Stimulated activated CD4-positive, alpha-beta T cell treated with anti-CD3 and anti-CD28 coated beads, Interleukin-4, amount 100 ng/mL, for 24 hours (primary cell): Measurements from ENCODE around the gene BST1.
"Not testable (repeated sequence)": the region's sequence is repeated elsewhere in the genome, so short reads cannot be mapped to it uniquely, and the experiment has no call there.

ENCODE experiments used
- DNase-seq: peaks from one replicate; pipeline ENCODE4 v3.0.0-alpha.2; 2020

The BST1 gene

DNA sequence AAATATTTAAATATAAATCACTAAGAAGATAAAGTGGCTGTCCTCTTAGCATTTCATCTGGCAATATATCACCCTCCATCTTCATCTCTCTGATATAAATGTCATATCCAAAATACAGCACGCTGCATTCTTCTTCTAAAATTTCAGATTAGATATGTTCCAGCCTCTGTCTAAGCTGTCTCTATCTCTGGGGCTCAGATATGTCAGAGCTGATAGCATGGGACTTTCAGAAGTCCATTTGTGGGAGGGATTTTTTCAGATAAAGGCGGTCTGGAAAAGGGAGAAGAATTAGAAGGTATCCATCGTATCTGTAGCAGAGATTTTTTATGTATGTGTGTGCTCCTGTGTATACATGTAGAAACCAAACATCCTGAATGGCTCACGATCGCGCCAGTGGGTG is 50.2 kb downstream of the BST1 start:
- DNase-seq: no peak

DNA sequence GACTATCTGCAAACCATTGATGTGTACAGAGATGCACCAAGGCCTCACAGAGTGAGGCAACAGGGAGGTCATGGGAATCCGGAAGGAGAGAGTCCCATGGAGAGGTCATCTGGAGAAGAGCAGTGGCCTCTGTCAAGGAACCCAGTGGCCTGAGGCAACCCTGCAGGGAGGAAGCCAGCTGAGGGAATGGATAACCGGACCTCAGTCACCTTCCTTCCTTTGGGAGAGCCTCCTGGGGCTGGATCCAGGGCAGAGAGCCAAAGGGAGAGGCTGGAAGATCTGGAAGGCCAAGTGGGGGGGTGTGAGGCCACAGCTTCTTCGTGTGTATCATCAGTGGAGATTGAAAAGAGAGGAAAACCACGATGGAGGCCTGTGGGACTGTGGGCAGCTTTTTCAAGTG is 50.9 kb downstream of the BST1 start:
- no peak for DNase-seq

DNA sequence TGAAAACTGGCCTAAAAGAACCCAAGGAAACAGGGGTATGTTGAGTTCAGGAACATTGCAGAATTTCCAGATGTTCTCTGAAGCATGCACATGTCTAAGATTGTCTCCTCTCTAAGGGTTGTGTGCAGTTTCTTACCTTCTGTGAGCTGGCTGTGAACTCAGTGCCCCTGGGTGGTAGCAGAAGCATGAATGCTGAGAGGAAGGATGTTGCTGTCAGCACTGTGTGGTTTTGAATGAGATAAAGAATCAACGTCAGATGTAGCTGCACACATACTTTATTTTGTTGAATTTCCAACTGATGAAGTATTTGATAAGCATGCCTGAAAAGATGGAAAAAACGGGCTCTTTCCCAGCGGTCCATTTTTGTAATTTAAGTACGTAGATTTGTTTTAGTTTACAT is 51.5 kb downstream of the BST1 start:
- peak; percentile 48 for DNase-seq

DNA sequence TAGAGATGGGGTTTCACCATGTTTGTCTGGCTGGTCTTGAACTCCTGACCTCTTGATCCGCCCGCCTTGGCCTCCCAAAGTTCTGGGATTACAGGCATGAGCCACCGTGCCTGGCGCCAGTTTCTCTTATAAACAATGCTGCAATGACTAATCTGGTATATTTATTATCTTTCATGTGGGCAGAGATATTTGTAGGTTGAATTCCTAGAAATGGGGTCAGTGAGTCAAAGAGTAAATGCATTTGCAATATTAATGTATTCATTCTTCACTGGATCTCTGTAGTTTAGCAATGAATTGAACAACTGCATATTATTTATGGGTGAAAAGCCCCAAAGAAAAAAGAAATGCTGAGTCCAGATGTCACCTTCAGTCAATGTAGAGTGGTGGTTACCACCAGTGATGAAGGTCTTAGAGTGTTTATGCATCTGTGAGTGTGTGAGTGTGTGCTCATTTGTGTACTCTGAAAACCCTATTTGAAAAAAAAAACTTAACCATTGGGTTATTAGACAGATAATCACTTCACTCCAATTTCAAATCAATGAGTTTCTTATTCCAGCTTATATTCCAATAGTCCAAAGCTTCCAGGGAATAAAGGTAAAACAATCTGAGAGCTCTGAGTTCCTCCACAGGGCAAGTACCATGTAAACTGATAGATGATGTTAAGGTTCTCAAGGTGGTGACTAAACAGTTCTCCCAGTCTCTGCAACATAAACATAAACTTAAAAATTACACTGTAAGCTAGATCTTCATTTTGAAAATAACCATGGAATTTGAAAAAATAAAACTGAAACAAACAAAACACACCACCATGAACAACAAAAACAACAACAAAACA is 52.7 kb downstream of the BST1 start:
- DNase-seq: peak; percentile 68

DNA sequence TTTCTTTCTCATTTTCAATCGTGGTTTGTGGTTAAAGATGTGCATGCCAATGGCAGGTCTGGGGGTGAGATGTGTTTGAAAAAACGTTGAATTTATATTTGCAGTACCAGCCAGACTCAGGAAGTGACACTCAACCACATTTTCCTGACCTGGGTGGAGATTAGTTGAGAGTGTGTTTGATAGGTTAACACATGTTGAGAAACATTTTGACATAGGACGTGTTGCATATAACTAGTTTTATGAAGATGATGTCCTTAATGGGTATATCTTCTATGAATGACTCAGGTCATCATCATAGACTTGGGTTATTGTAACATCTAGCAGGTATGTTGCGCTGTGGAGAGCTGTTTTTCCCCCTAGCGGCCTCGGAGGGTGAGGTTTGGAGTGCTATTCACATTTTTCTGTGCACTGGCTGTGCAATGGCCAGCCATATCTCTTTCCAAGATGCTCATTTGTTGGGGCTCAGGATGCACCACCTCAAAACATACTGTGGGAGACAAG is 53.5 kb downstream of the BST1 start:
- DNase-seq: peak; percentile 82

DNA sequence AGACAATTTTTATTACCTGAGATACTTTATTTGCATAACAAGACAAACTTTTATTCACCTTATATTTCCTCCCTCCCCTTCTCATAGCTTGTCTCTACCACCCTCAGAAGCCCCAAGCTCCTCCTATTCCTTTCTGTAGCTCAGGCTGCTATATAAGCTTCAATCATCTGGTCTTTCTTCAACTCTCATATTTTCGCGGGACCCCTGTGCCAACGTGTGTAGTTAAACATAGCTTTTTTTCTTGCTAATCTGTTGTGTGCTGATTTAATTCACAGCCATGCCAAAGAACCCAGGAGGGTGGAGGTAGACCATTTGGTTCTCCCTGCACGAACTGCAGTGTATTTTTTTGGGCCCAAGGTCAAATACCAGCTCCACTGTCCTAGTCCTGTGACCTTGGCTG is 54.2 kb downstream of the BST1 start:
- DNase-seq: no peak

DNA sequence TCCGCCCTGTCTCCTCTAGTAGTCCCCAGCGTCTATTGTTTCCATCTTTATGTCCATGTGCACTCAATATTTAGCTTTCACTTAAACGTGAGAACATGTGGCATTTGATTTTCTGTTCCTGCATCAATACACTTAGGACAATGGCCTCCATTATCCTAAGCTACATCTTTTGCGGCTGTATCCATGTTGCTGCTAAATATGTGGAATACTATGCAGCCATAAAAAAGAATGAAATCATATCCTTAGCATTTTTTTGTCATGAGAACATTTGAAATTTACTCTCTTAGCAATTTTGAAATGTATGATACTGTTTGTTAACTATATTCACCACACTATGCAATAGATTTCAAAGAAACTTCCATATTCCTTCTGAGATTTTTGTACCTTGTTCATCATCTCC is 55.4 kb downstream of the BST1 start:
- DNase-seq: no peak

DNA sequence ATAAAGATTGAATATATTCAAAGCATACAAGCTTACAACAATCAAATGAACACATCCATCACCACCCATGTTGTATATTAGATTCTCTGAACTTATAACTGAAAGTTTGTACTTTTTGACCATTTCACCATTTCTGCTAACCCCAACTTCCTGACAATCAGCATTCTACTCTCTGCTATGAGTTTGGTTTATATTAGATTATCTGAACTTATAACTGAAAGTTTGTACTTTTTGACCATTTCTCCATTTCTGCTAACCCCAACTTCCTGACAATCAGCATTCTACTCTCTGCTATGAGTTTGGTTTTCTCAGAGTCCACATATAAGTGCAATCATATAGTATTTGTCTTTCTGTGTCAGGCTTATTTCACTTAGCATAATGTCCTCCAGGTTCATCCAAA is 59.6 kb downstream of the BST1 start:
- not testable (repeated sequence) for DNase-seq

DNA sequence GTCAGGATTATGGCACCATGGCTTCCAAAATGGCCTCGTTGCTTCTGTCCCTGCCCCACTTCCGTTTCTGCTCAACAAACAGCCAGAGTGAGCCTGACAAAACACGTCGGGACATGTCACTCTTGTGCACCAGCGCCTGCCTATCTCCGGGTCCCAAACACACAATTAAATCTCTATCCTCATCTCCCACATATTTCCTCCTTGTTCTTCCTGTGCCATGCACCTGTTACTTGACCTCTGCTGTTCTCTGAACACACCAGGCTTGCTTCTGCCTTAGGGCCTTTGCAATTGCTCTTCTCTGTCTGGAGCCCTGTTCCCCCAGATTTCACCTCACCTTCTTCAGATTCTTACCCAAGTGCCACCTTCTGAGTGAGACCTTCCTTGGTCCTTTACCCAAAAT is 62.5 kb downstream of the BST1 start:
- DNase-seq: no peak

DNA sequence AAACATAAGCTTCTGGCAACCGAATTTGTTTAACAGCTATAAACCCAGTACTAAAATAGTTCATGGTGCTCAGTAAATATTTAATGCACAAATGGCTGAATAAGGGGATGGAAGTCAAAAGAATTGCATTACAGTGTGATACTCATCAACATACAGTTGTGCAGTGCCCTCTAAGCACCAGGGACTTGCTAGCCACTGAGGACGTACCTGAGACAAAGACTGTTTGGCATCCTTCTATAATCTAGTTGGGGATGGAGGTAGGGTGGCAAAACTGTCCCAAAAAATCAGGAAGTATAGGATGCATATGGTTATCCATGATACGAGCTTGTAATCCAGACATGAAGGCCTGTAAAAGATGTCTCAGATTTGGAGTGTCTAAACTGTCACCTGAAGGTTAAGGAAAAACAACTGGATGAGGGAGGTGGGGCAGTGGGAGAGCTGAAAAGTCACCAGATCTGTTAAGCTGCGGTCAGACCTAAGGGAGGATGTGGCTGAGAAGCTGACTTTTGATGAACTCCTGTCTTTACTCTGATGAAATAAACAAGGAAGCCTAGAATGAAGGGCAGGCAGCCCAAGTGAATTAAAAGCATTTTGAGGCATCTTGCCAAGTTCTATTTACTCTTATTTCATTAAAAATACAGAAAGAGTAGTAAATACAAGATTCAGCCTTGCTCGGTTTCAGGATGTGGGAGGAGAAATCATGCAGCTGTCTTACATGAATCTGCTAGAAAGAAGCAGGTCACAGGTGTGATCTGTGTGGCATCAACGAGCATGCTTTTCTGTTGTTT is 63.2 kb downstream of the BST1 start:
- peak; percentile 45 for DNase-seq

DNA sequence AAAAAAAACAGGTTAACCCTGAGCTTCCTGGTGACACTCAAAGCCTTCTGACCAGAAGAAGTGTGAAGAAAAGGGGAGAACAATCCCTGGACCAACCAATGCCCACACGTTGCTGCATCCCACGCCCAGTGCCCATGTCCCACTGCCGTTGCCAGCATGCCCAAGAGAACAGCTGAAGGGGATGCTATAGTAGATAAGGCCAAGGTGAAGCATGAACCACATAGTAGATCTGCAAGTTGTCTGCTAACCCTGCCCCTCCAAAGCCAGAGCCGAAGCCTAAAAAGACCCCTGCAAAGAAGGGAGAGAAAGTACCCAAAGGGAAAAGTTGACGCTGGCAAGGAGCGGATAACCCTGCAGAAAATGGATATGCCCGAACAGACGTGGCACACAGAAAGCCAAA is 64.0 kb downstream of the BST1 start:
- DNase-seq: no peak

DNA sequence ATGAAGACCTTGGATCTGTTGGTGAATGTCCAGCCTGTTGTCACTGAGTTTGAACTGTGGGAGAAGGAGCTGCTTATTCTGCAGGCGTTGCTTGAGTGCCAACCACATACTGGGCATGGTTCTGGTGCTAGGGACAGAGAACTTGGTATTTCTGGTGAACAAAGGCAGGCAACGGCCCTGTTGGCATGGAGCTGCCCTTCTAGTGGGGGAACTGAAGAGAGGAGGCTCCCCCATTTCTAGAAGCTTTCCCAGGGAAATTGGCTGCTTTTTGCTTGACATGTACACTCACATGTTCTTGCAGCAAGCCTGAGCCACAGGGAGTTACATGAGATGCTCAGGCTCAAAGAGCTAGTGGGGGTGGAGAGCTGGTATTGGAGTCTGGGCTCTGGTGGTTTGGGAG is 66.3 kb downstream of the BST1 start:
- DNase-seq: no peak

DNA sequence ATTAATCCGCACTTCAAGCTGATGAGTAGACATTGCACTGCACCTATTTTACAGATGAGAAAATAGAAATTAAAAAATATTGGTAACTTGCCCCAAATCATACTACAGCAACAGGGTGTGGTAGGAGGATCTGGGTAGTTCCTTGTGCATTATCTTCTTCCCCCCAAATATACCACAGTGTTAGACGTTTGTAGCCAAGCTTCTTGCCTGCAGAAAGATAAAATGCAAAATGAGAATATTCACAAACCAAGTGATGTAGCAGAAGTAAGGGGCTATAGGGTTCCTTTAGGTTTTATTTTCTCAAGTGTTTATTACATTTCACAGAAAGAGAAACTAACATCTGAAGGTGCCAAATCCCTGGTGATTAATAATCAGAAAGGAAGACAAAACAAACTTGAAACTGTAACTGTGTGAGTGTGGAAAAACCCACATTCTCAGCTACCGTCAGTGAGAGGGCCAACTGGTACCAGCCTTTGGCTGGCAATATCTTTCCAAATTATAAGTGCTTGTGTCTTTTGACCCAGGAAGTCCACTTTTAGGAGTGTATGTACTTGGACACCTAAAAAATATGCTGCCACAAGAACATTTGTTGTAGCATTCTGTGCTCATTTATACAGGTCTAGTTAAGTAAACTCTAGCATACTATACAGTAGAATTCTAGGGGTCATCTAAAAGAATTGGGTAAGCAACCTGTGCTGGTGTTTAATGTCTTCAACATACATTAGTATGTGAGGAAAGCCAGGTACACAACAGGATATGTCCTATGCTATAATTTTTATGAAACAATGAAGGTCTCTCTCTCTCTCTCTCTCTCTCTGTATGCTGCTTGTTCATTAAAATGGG is 68.6 kb downstream of the BST1 start:
- DNase-seq: peak; percentile 51

DNA sequence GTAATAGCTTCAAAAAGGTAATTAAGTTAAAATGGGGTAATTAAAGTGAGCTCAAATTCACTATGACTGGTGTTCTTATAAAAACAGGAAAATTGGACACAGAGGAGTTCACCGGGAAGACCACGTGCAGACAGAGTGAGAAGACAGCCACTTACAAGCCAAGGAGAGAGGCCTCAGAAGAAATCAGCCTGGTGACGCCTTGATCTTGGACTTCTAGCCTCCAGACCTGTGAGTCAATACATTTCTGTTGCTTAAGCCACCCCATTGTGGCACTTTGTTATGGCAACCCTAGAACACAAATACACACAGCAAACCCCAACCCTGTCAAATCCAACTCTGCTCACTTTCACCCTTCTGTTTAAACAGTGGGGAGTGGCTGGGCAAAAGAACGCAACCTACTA is 71.2 kb downstream of the BST1 start:
- DNase-seq: no peak

DNA sequence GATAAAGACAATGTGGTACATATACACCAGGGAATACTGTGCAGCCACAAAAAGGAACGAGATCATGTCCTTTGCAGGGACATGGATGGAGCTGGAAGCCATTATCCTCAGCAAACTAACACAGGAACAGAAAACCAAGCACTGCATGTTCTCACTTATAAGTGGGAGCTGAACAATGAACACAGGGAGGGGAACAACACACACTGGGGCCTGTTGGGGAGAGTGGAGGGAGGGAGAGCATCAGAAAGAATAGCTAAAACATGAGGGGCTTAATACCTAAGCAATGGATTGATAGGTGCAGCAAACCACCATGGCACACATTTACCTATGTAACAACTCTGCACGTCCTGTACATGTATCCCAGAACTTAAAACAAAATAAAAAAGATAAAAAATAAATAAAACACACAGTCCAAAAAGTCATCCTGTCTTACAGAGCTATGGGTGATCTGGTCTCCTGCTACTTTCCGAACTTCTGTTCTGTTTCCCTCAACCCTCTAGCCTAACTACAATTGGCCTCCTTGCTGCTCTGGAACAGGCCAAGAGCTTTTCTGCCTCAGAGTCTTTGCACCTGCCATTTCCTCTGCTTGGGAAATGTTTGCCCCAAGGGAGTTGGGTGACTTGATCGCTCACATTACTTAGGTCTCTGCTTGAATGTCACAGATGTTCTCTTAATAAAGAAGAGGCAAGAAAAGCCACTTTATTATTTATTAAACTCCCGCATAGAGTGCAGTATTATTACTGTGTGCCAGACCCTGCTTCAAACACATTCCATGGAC is 74.2 kb downstream of the BST1 start:
- no peak for DNase-seq

DNA sequence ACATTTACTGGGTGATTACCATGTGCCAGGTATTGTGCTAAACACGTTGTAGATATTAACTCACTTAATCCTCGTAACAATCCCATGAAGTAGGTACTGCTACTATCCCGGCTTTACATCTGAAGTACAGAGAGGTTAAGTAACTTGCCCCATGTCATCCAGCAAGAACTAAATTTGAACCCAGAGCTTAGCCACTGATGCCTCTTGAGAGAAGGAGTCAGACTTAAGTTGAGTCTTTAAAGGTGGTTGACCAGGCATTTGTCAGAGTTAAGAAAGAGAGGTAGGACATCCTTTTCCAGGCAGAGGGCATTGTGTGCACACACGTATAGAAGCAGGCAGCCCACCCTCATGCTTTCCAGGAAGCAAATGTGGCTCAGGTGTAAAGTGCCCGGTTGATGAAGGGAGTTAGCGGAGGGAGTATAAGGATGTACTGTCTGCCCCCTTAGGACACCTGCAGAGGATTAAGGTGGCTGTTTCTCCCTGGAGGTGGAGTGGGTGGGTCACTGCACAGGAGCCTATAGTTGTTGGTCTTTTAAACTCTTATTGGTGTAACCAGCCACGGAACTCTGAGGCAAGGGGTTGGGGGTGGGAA is 74.9 kb downstream of the BST1 start:
- no peak for DNase-seq

DNA sequence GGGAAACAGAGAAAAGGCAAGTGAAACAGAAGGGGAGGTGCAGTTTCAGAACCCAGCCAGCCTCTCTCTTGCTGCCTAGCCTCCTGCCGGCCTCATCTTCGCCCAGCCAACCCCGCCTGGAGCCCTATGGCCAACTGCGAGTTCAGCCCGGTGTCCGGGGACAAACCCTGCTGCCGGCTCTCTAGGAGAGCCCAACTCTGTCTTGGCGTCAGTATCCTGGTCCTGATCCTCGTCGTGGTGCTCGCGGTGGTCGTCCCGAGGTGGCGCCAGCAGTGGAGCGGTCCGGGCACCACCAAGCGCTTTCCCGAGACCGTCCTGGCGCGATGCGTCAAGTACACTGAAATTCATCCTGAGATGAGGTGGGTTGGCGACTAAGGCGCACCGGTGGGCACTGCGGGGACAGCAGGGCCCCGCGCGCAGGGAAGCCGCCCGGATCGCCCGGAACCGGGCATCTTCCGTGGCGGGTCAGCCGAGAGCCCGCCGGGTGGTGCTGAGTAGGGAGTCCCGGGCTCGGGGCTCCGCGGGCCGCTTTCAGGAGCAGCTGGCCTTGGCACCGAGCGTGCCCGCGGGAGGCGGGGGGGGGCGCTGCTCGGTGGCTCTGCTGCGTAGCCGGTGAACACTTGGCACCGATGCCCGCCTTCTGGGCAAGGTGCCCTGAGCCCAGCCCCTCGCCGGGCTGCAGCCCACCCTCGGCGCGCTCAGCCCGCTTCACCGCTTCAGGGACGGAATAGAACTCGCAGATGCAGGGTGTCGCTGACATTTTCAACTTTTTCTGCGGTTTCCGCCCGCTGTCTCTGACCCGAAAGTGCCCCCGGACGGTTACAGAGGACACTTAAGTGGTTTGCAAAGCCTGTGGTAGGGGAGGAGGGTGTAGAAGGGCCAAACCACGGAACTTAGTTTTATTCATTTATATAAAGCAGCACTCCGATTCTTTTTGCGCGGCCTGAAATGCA is 75.7 kb downstream of the BST1 start, which contains the start of gene CD38:
Gene CD38 (plus strand): TSS at position 40 of the 953 bp plus-strand sequence. CDS start 87 bp downstream, at position 127.
- DNase-seq: peak; percentile 64

DNA sequence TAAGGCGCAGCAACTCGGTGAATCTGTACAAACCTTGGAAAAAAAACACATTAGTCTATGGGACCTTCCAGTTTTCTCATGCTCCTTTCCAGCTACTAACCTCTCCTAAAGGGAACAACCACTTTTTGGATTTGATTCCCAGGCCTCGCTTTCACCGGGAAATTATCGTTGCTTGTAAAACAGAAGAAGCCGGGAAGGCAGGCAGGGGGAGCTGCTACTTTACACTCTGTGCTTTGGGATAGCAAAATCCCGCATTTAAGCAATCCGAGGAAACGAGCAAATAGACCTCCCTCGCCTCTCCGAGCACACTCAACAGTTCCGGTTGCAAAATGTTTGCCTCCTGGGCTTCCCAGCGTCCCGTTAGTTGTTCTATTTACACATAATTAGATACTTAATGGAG is 76.4 kb downstream of the BST1 start:
- DNase-seq: no peak

DNA sequence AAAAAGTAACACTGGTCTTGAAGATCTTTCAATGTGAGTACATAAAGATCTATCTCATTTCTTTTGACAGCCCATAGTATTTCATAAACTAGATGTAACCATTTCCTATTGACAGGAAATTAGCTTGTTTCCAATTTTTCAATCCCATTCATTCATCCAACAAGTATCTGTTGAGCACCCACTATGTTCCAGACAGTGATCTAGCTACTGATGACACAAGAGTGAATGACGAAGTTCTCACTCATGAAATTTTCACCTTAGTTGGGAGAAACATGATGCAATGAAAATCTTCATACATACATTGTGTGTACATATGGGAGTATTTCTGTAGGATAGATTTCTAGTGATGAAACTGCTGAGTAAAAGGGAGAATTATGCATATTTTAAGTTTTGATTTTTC is 76.9 kb downstream of the BST1 start:
- no peak for DNase-seq

DNA sequence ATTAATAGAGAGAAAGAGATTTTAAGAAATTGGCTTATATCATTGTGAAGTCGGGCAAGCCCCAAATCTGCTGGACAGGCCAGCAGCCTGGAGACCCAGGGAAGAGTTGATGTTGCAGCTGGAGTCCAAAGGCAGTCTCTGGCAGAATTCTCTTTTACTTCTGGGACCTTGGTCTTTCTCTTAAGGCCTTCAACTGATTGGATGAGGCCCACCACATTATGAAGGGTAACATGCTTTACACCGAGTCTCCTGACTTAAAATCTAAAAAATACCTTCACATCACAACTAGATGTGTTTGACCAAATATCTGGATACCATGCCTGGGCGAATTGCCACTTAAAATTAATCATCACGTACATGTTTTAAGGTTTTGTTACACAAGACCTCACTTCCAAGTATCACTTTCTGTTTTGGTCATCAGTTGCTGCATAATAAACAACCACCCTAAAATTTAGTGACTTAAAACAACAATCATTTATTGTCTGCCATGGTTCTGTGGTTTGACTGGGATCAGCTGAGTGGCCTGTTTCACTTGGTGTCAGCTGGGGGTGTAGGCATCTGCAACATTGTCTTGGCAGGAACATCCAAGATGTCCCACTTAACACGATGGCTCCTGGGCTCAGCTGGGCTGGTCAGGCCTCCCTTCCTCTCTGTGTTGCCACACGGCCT is 78.7 kb downstream of the BST1 start:
- DNase-seq: peak; percentile 41
